ENCODE results near the gene FNDC3B.

GRCh38 chr3:172115059-172115458, 75.7 kb downstream of the FNDC3B start:
- no peak for TF ChIP-seq TAF1 (IDR thresholded peaks at IDR 0.05; ENCODE audit: low read depth)
- TF ChIP-seq EP300 (IDR thresholded peaks at IDR 0.05; ENCODE audit: borderline replicate concordance), result no peak
- TF ChIP-seq RAD21 (IDR thresholded peaks at IDR 0.05; ENCODE audit: low read depth), result no peak
- TF ChIP-seq YY1 (IDR thresholded peaks at IDR 0.05; ENCODE audit: low read depth), result no peak
- TF ChIP-seq, protein P1, sequence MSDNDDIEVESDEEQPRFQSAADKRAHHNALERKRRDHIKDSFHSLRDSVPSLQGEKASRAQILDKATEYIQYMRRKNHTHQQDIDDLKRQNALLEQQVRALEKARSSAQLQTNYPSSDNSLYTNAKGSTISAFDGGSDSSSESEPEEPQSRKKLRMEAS (IDR thresholded peaks at IDR 0.05), result no peak
- TF ChIP-seq CREB1 (IDR thresholded peaks at IDR 0.05; ENCODE audit: low read depth), result no peak
- no peak for TF ChIP-seq CEBPB (IDR thresholded peaks at IDR 0.05)

All from Ishikawa (cell line).